GM21360 (cell line): ENCODE measurements around the gene TMEM240.
"Not testable (repeated sequence)": the region's sequence is repeated elsewhere in the genome, so short reads cannot be mapped to it uniquely, and the experiment has no call there.

Experiments used
- ATAC-seq: cut with Tn5 transposase; IDR thresholded peaks from one replicate; pipeline ENCODE4 v1.9.1; 2021; ENCODE audit warnings: mild to moderate bottlenecking, moderate library complexity; ENCODE audit not compliant: unreplicated experiment

The TMEM240 gene

DNA sequence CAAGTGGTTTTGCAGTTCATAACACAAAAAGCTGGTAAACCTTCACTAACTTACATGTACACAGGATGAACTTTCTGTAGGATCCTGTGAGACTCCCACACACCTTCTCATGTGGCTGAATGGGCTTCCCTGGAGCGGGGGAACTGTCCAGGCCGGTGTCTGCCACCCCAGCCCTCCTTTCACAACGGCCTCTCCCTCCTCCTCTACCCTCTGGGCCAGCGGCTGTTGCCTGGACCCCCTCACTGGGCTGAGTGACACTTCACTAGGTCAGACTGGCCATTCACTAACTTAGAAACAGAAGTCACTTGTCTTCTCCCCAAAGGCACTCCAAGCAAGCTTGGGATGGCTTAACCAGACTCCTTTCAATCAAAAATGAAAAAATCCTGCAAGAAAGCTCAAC is 18.2 kb upstream of the TMEM240 start:
- ATAC-seq, result no peak

- ATAC-seq, result not testable (repeated sequence)
Observed at GRCh38 chr1:1557688-1558087, 17.3 kb upstream of the TMEM240 start.

- not testable (repeated sequence) for ATAC-seq
Observed at GRCh38 chr1:1556961-1557360, 16.5 kb upstream of the TMEM240 start.

GRCh38 chr1:1556505-1556904 is 16.1 kb upstream of the TMEM240 start:
- ATAC-seq, result no peak

DNA sequence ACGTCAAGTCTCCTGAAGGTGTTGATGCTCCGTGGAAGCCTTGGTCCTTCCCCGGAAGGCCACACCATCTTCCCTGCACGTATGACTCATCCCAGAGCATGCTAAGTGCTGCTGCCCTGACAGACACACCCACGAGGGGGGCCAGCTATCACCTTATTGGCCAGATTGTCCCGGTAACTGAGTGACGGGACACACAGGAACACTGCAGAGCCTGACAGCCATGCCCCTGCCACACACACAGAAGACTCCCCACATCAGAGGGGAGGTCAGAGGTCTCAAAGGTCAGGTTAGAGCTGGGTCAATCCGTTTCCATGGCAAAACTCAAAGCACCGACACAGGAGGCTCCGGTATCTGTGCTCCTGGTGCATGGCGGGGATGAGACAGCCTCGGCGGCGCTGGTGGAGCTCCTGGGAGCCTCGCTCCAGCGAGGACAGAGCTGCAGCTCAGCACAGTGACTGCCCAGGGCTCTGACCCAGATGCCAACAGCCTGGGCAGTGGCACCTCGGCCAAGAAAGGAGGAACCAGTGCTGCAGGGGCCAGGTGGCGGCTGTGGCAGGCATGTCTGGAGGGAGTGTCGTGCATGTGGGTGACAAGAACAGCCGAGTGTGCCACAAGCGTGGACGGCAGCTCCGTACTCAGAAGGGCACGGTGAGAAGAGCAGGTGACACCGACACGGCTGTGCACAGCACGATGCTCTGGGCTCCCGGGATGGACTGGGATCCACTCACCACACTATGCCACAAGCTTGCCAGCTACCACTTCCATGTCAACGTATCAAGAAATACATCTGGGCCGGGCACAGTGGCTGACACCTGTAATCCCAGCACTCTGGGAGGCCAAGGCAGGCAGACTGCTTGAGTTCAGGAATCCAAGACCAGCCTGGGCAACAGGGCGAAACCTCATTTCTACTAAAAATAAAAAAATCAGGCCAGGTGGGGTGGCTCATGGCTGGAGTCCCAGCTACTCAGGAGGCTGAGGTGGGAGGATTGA is 14.8 kb upstream of the TMEM240 start:
- ATAC-seq, result no peak

DNA sequence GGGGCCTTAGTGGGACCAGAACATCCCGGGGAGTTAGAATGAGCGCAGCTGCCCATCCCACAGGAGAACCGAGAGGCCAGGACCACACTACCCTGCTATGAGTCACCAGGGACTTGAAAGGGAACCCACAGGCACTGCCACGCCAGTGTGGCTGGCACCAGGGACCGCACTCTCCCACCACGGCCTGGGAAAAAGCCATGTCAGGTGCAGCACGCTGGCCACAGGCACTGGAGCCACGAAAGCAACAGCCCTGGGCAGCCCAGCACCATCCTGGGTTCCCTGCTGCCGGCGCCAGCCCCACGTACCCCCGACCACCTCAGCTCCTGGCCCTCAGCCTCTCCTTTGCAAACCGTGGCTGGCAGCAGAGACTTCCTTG is 14.1 kb upstream of the TMEM240 start:
- no peak for ATAC-seq

- ATAC-seq, result no peak
Observed at GRCh38 chr1:1553821-1554494, 13.5 kb upstream of the TMEM240 start.

- no peak for ATAC-seq
Observed at GRCh38 chr1:1552263-1552639, 11.8 kb upstream of the TMEM240 start.

GRCh38 chr1:1551524-1552262 is 11.3 kb upstream of the TMEM240 start:
- ATAC-seq, result no peak

GRCh38 chr1:1550591-1551432 is 10.4 kb upstream of the TMEM240 start:
- ATAC-seq, result no peak

GRCh38 chr1:1550087-1550486 is 9.7 kb upstream of the TMEM240 start:
- ATAC-seq, result no peak

DNA sequence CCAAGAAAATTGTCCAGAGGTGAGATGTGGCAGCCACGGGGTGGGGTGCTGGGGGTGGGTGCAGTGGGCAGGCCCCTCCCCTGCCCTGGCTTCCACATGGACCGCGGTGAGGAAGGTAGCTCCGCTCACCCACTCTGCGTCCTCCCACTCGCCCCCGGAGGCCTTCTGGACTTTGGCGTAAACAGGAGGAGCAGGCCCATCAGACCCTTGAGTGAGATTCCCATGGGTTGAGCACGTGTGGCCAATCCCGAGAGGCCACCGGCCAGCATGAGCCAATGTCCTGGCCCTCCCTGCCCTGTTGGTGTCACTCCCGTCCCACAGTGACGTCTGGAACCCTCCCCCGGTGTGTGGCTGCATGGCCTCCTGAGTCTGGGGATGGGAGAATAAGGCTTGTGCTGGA is 8.2 kb upstream of the TMEM240 start:
- ATAC-seq, result no peak

DNA sequence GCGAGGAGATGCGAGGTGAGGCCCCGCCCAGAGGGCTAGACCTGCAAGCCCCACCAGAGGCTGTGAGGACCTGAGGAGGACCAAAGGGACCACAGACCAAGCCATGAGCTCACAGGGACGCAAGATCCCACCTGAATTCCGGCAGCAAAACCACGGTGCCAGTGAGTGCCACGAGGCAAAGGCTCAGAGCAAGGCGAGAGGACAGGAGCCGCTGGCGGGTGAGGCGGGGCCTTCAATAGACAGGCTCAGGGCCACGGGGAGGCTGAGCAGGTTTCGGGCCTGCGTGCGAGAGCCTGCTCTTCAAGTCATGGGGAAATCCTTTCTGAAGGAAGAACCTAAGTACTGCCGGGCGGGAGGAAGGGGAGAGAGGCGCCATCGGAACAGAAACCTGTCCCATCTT is 7.1 kb upstream of the TMEM240 start:
- no peak for ATAC-seq

DNA sequence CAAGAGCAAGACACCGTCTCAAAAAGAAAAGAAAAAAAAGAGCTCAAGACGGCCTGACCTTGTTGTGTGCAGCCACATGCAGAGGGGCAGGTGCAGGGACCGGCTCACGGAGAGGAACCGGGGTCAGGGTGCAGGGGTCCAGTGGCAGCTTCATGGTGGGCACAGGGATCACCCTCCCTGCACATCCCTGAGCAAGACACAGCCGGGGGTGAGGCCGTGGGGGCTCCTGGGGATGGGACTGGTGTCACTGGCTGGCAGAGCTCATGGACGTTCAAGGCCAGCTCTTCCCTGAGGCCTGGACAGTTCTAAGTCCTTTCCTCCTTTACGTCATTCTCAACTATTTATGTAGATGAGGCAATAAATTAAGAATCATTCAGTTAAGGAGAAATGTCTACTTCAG is 6.6 kb upstream of the TMEM240 start:
- ATAC-seq, result no peak

DNA sequence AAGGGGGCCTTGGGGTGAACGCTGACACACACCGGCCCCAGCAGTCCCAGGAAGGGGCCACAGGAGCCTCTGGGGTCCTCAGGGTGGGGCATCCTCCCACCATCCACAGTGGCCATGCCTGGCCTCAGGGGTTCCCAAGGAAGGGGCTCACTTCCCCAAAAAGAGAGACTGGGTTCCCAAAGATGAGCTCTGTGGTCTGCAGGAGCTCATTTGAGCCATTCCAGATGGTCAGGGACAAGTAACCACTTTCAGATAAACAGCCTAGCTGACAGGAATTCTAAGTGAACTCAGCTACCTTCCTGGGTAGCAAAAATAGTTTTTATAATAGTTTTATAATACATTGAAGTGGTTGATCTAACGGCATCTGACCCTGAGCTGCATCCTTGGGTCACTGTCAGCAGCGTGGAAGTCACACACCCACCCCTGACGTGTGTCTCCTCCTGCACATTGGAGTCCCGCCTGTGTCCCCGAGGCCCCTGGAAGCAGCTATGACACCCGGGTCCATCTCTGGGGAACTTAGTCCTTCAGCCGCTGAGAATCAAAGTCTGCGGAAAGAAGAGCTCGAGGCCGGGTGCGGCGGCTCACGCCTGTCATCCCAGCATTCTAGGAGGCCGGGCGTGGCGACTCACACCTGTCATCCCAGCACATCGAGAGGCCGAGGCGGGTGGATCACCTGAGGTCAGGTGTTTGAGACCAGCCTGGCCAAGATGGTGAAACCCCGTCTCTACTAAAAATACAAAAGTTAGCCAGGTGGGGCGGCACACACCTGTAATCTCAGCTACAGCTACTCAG is 5.7 kb upstream of the TMEM240 start:
- ATAC-seq, result no peak

- ATAC-seq, result no peak
Observed at GRCh38 chr1:1544544-1544943, 4.1 kb upstream of the TMEM240 start.

GRCh38 chr1:1543706-1544099 is 3.3 kb upstream of the TMEM240 start:
- no peak for ATAC-seq

- no peak for ATAC-seq
Observed at GRCh38 chr1:1542766-1543705, 2.6 kb upstream of the TMEM240 start.
